PC-3 (cell line): Measurements from ENCODE around the gene CLTCL1. TPM values are rescaled to one million over a fixed set of nuclear protein-coding genes. Genes with fewer than 3 reads are reported as not detected.

Experiments used
- ATAC-seq: fragments of 200-7000 bp; cut with Tn5 transposase; 2 replicates; pipeline ENCODE4 v1.9.1; 2020; ENCODE audit warnings: mild to moderate bottlenecking, moderate library complexity
- BruUV-seq: library from RNA; stranded (reverse); fragments of 400-500 nt; replicated peaks from 2 replicates; lab custom pipeline; 2021; lab: Mats Ljungman, UMichigan
- CTCF ChIA-PET: fragments of 300-600 bp; sonication (Branson Sonifier 250); formaldehyde crosslinking; loops from one replicate; lab custom pipeline; 2022; ENCODE audit warnings: antibody characterized with exemption; lab: Charles Lee
- POLR2A ChIA-PET: fragments of 300-600 bp; sonication (Branson Sonifier 250); formaldehyde crosslinking; loops from one replicate; lab custom pipeline; 2022; ENCODE audit warnings: antibody characterized with exemption; ENCODE audit not compliant: unreplicated experiment; lab: Charles Lee
- DNase-seq: peaks from one replicate; pipeline ENCODE4 v3.0.0-alpha.2; 2015
- H2AFZ ChIP-seq: fragments of 300-600 bp; sonication (generic); 2 replicates; pipeline ENCODE4 v1.6.0; 2016; ENCODE audit warnings: antibody characterized with exemption, low read length
- H3F3A ChIP-seq: fragments of 300-600 bp; sonication (generic); one replicate; pipeline ENCODE4 v1.6.0; 2017; ENCODE audit warnings: antibody characterized with exemption, low read length, control low read depth, mild to moderate bottlenecking; ENCODE audit not compliant: unreplicated experiment
- H3K27ac ChIP-seq: fragments of 300-600 bp; sonication (generic); 2 replicates; pipeline ENCODE4 v1.5.1; 2016; ENCODE audit warnings: mild to moderate bottlenecking, low read length
- H3K27me3 ChIP-seq: fragments of 300-600 bp; sonication (generic); 2 replicates; pipeline ENCODE4 v1.6.1; 2016; ENCODE audit warnings: low read length, mixed read lengths
- H3K36me3 ChIP-seq: fragments of 300-600 bp; sonication (generic); 2 replicates; pipeline ENCODE4 v1.6.1; 2016; ENCODE audit warnings: low read depth, mixed run types, low read length, mixed read lengths
- H3K4me1 ChIP-seq: fragments of 300-600 bp; sonication (generic); 2 replicates; pipeline ENCODE4 v1.5.1; 2016; ENCODE audit warnings: low read length; ENCODE audit not compliant: insufficient read depth
- H3K4me2 ChIP-seq: fragments of 300-600 bp; sonication (generic); 2 replicates; pipeline ENCODE4 v1.6.0; 2016; ENCODE audit warnings: low read length
- H3K4me3 ChIP-seq: fragments of 300-600 bp; sonication (generic); 2 replicates; pipeline ENCODE4 v1.5.1; 2016; ENCODE audit warnings: mild to moderate bottlenecking, low read length, mixed read lengths
- H3K79me2 ChIP-seq: fragments of 300-600 bp; sonication (generic); 2 replicates; pipeline ENCODE4 v1.6.1; 2017; ENCODE audit warnings: low read length, mixed read lengths
- H3K9ac ChIP-seq: fragments of 300-600 bp; sonication (generic); 2 replicates; pipeline ENCODE4 v1.6.0; 2016; ENCODE audit warnings: mild to moderate bottlenecking, low read length
- H3K9me2 ChIP-seq: fragments of 300-600 bp; sonication (generic); replicated peaks from 2 replicates; pipeline ENCODE4 v1.6.1; 2016; ENCODE audit warnings: mixed run types, low read length, mixed read lengths
- H3K9me3 ChIP-seq: fragments of 300-600 bp; sonication (generic); 2 replicates; pipeline ENCODE4 v1.6.1; 2016; ENCODE audit warnings: low read length, mixed read lengths
- H4K20me1 ChIP-seq: fragments of 300-600 bp; sonication (generic); 2 replicates; pipeline ENCODE4 v1.6.1; 2016; ENCODE audit warnings: low read length, mixed read lengths
- CTCF ChIP-seq: fragments of 300-600 bp; sonication (generic); conservative IDR thresholded peaks from 2 replicates; pipeline ENCODE4 v1.5.1; 2017; ENCODE audit warnings: antibody characterized with exemption, low read depth, mild to moderate bottlenecking, low read length
- EZH2 ChIP-seq: fragments of 300-600 bp; sonication (generic); IDR thresholded peaks from one replicate; pipeline ENCODE4 v1.6.1; 2017; ENCODE audit warnings: antibody characterized with exemption, mild to moderate bottlenecking, low read length; ENCODE audit not compliant: unreplicated experiment
- EZH2phosphoT487 ChIP-seq: fragments of 300-600 bp; sonication (generic); IDR thresholded peaks from 2 replicates; pipeline ENCODE4 v1.6.1; 2018; ENCODE audit warnings: mild to moderate bottlenecking, antibody characterized with exemption, low read length, borderline replicate concordance
- intact Hi-C: fragments of 100-400 bp; cut with micrococcal nuclease; formaldehyde crosslinking; loops from 2 replicates; pipeline ENCODE4 v1.9.0; 2023
- total RNA-seq: library from RNA; depleted of rRNA; stranded (reverse); fragments of >200 nt; gene quantifications from 2 replicates; pipeline ENCODE4 v1.2.3, GENCODE V29; 2014; rRNA removed

Gene CLTCL1
- total RNA-seq, 1 experiment from 2014 or later = 5.5 TPM

GRCh38 chr22:19129871-19130270, 161.6 kb downstream of the CLTCL1 start:
- no TSS peak for BruUV-seq
- no peak overlapping the region for H2AFZ ChIP-seq
- TF ChIP-seq EZH2phosphoT487 (no peak), EZH2 (no peak), CTCF (no peak)
- H3K27me3 ChIP-seq = no peaks in the 10 kb centered on the region
- H3K9me2 ChIP-seq = no peaks in the 10 kb centered on the region
- H4K20me1 ChIP-seq = no peaks in the 10 kb centered on the region
- H3K4me2 ChIP-seq = no peak overlapping the region
- intact Hi-C loops = no loop called here
- H3F3A ChIP-seq = no peaks in the 10 kb centered on the region
- ChIA-PET CTCF (no interaction called here), POLR2A (no interaction called here)
- no peaks in the 10 kb centered on the region for H3K9me3 ChIP-seq
- H3K79me2 ChIP-seq = no peaks in the 10 kb centered on the region
- no peak overlapping the region for H3K4me3 ChIP-seq
- no peak overlapping the region for H3K27ac ChIP-seq
- no peaks in the 10 kb centered on the region for H3K36me3 ChIP-seq
- no peaks in the 10 kb centered on the region for H3K4me1 ChIP-seq
- no peak overlapping the region for H3K9ac ChIP-seq
- no peak for ATAC-seq
- DNase-seq = no peak

Other genes starting within 250 kb of the CLTCL1 start
- 36.1 and 46.1 TPM in 2 replicates for gene DGCR2, start 169.3 kb downstream of the CLTCL1 start, total RNA-seq
- gene TSSK2, start 160.4 kb downstream of the CLTCL1 start, total RNA-seq = 0.17 TPM in 1 of 2 replicates, not detected in the other
- gene ESS2, start 147.1 kb downstream of the CLTCL1 start, total RNA-seq = 12.6 and 22.9 TPM in 2 replicates
- not detected in 2 replicates for gene GSC2, start 141.4 kb downstream of the CLTCL1 start, total RNA-seq
- gene SLC25A1, start 113.0 kb downstream of the CLTCL1 start, total RNA-seq = 81.6 and 91.7 TPM in 2 replicates
- 12.4 and 15.3 TPM in 2 replicates for gene HIRA, start 140.0 kb upstream of the CLTCL1 start, total RNA-seq
- gene MRPL40, start 140.8 kb upstream of the CLTCL1 start, total RNA-seq = 49.4 and 55.1 TPM in 2 replicates
- gene C22orf39, start 156.0 kb upstream of the CLTCL1 start, total RNA-seq = 22.2 and 25.0 TPM in 2 replicates
- 92.6 and 95.7 TPM in 2 replicates for gene UFD1, start 187.5 kb upstream of the CLTCL1 start, total RNA-seq
- gene CDC45, start 188.2 kb upstream of the CLTCL1 start, total RNA-seq = 70.9 and 77.1 TPM in 2 replicates
- 0.47 TPM in 1 of 2 replicates, not detected in the other for gene CLDN5, start 232.7 kb upstream of the CLTCL1 start, total RNA-seq